ENCODE measurements around the gene C3AR1.
"Not testable (repeated sequence)": the region's sequence is repeated elsewhere in the genome, so short reads cannot be mapped to it uniquely, and the experiment has no call there.

The C3AR1 gene

DNA sequence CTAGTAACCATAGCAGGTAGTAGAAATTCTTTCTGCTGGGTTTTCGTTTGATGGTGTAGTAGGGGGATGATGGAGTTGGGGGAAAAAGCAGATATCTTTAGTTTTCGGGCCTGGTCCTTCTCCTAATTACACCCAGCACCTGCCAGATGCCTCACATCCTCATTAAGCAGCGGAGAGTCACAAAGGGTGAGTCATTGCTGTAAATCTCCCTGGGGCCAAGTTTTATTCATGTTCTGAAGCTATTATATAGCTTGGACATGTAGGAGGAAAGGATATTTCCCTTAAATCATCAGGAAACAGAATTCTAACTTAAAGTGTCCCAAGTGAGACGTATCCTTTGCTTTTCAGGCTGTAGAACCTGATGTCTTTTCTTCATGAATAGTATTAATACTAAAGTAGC lies 11.0 kb upstream of the C3AR1 start:
- TF ChIP-seq CTCF (IDR thresholded peaks at IDR 0.05; ENCODE audit: insufficient read depth, missing control alignments): no peak
- DNase-seq (ENCODE audit: insufficient read length, low spot score) (no peak), FAIRE-seq (no peak)

- TF ChIP-seq CTCF (IDR thresholded peaks at IDR 0.05; ENCODE audit: insufficient read depth, missing control alignments): no peak
- DNase-seq (ENCODE audit: insufficient read length, low spot score) (no peak), FAIRE-seq (no peak)
Measured at GRCh38 chr12:8076366-8076765, 10.2 kb upstream of the C3AR1 start.

GRCh38 chr12:8075935-8076334 lies 9.8 kb upstream of the C3AR1 start:
- no peak for FAIRE-seq

GRCh38 chr12:8071820-8072219 lies 5.7 kb upstream of the C3AR1 start:
- not testable (repeated sequence) for DNase-seq (ENCODE audit: insufficient read length, low spot score); FAIRE-seq

More at GRCh38 chr12:8075935-8076334, 9.8 kb upstream of the C3AR1 start:
- no peak for DNase-seq (ENCODE audit: insufficient read length, low spot score)
- TF ChIP-seq CTCF (IDR thresholded peaks at IDR 0.05; ENCODE audit: insufficient read depth, missing control alignments): no peak

DNA sequence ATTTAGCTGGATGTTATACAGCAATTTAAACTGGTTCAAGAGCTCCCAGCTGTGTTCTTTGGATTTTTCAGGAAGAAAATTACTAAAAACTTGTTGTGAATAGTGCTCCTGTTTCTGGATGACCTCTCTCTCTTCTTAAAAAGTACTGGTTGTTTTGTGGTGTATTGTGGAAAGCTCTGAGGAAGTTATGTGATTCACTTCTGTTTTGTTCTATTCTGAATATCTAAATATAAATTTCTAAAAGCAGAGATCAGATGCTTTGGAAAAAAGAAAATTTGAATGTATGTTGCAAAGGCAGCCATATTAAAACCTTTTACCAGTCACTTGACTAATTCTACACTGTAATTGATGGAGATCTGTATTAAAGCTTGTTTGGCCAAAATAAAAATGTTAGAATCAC lies 3.4 kb upstream of the C3AR1 start:
- no peak for DNase-seq (ENCODE audit: insufficient read length, low spot score)
- TF ChIP-seq CTCF (IDR thresholded peaks at IDR 0.05; ENCODE audit: insufficient read depth, missing control alignments): no peak
- FAIRE-seq: no peak

- DNase-seq (ENCODE audit: insufficient read length, low spot score) (no peak), FAIRE-seq (no peak)
- no peak for TF ChIP-seq CTCF (IDR thresholded peaks at IDR 0.05; ENCODE audit: insufficient read depth, missing control alignments)
Measured at GRCh38 chr12:8064131-8064530, 2.0 kb downstream of the C3AR1 start.

DNA sequence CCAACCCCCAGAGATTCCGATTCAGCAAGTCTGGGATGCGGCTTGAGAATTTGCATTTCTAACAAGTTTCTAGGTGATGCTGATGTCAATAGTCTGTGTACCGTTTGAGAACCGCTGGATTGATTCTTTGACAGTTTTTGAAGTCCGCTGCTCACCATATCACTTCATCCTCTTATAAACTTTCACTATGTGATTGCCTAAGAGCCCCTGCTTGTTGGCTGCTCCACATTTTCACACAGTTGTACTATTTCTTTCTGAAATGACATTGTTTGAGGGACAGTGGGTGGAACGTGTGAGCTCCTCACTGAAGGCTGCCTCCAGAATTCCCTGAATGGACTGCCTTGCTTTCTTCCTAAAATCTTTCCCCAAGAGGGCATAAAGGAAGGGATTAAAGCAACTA lies 7.7 kb downstream of the C3AR1 start:
- TF ChIP-seq CTCF (IDR thresholded peaks at IDR 0.05; ENCODE audit: insufficient read depth, missing control alignments): no peak
- DNase-seq (ENCODE audit: insufficient read length, low spot score) (no peak), FAIRE-seq (no peak)

- FAIRE-seq (no peak), DNase-seq (ENCODE audit: insufficient read length, low spot score) (no peak)
- no peak for TF ChIP-seq CTCF (IDR thresholded peaks at IDR 0.05; ENCODE audit: insufficient read depth, missing control alignments)
Measured at GRCh38 chr12:8057839-8058238, 8.3 kb downstream of the C3AR1 start.
